Stimulated activated naive CD8-positive, alpha-beta T cell treated with anti-CD3 and anti-CD28 coated beads, Interleukin-15, Interleukin-2, amounts not matched to agents 100 ng/mL and 50 ng/mL, for 24 hours (primary cell): ENCODE measurements around the gene FNIP1.
"Not testable (repeated sequence)": the region's sequence is repeated elsewhere in the genome, so short reads cannot be mapped to it uniquely, and the experiment has no call there.

ENCODE experiments used
- H3K27ac Mint-ChIP-seq: one replicate; pipeline ENCODE4 v1.8.0; 2021; ENCODE audit warnings: mild to moderate bottlenecking, mixed read lengths
- H3K27me3 Mint-ChIP-seq: one replicate; pipeline ENCODE4 v1.8.0; 2021; ENCODE audit warnings: mixed read lengths
- H3K36me3 Mint-ChIP-seq: one replicate; pipeline ENCODE4 v1.8.0; 2021; ENCODE audit warnings: low read depth, mixed read lengths
- H3K4me1 Mint-ChIP-seq: one replicate; pipeline ENCODE4 v1.8.0; 2021; ENCODE audit warnings: low read depth, mixed read lengths
- H3K4me3 Mint-ChIP-seq: one replicate; pipeline ENCODE4 v1.8.0; 2021; ENCODE audit warnings: mild to moderate bottlenecking, mixed read lengths
- H3K9me3 Mint-ChIP-seq: one replicate; pipeline ENCODE4 v1.8.0; 2021; ENCODE audit warnings: mixed read lengths

The FNIP1 gene

DNA sequence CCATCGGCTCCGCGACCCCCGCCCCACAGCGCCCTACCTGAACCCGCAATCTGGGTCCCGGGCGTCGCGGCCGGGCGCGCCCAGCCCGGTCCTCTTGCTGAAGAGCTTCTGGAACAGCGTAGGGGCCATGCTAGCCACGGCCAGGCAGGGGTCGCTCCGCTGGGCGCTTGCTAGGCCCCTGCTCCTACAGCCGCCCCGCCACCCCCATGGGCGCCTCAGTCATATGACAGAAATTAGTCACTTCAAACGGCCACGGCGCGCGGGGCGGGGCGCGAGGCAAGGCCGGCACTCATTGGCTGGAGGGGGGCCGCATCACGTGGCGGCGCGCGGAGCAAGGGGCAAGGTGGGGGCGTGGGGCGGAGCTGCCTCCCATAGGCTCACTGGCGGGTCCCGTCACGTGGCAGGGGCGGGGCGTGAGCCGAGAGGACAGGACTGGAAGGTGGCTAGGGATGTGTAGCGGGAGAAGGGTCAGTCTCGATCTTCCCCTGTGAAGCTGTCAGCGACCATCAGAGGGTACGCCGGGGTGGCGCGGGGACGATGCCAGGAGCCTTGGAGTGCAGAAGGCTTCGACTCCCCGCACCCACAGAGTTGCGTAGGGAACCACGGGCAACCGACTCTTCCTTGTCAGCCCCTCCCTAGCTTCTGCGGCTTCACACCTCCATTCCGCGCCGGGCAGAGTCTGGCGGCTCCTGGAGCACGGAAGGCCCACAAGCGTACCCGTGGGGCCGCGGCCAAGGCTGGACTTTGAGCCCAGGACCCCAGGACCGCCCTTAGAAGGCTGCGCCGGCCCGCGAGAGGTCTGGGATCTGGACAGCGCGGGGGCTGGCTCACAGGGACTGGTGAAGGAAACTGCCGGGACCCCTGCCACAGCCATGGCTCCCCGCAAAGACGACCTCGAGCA is at the start of gene FNIP1:
Gene FNIP1 (minus strand): TSS at position 225 of the 901 bp plus-strand sequence. CDS start 96 bp downstream, at position 129.
- no peaks in the 10 kb centered on the region for H3K27me3 Mint-ChIP-seq
- peaks cover 22% of the 10 kb centered on the region for H3K36me3 Mint-ChIP-seq
- peaks cover 39% of the 10 kb centered on the region for H3K4me1 Mint-ChIP-seq
- no peaks in the 10 kb centered on the region for H3K9me3 Mint-ChIP-seq
- peak within 1 kb of the TSS; percentile 93 for H3K4me3 Mint-ChIP-seq
- peak within 1 kb of the TSS; percentile 92 for H3K27ac Mint-ChIP-seq

DNA sequence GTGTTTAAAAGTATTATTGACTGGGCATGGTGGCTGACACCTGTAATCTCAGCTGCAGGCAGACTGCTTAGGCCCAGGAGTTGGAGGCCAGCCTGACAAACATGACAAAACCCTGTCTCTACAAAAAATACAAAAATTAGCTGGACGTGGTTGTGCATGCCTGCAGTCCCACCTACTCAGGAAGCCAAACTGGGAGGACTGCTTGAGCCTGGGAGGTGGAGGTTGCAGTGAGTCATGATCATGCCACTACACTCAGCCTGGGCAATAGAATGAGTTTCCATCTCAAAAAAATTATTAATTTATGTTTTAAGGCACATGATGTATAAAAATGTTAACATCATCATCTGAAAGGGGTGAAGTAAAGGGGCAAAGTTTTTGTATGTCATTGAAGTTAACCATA is 49.7 kb upstream of the FNIP1 start:
- Mint-ChIP-seq H3K36me3 (peaks cover 36% of the 10 kb centered on the region), H3K27me3 (no peaks in the 10 kb centered on the region), H3K9me3 (peaks cover 42% of the 10 kb centered on the region), H3K27ac (no peak overlapping the region), H3K4me1 (no peaks in the 10 kb centered on the region), H3K4me3 (no peak overlapping the region)

DNA sequence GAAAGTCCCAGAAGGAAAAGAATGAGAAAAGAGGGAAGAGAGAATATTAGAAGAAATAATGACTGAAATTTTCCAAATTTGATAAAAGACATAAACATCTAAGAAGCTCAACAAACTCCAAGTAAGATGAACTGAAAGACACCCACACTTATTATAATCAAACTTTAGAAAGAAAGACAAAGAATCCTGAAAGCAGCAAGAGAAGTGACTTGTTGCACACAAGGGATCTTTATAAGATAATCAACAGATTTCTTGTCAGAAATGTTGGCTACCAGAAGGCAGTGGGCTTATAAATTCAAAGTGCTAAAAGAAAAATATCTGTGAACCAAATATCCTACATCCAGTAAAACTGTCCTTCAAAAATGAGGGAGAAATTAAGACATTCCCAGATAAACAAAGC is 49.0 kb upstream of the FNIP1 start:
- H3K27ac Mint-ChIP-seq = no peak overlapping the region
- H3K27me3 Mint-ChIP-seq = no peaks in the 10 kb centered on the region
- peaks cover 42% of the 10 kb centered on the region for H3K9me3 Mint-ChIP-seq
- no peak overlapping the region for H3K4me3 Mint-ChIP-seq
- peaks cover 36% of the 10 kb centered on the region for H3K36me3 Mint-ChIP-seq
- H3K4me1 Mint-ChIP-seq = no peaks in the 10 kb centered on the region

DNA sequence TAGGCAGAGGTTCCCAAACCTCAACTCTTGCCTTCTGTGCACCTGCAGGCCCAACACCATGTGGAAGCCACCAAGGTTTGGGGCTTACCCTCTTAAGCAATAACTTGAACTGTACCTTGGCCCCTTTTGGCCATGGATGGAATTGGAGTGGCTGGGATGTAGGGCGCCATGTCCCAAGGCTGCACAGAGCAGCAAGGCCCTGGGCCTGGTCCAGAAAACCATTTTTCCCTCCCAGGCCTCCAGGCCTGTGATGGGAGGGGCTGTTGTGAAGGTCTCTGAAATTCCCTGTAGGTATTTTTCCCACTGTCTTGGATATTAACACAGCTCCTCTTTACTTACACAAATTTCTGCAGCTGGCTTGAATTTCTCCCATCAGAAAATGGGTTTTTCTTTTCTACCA is 46.2 kb upstream of the FNIP1 start:
- not testable (repeated sequence) for H3K4me1 Mint-ChIP-seq, H3K27me3 Mint-ChIP-seq, H3K4me3 Mint-ChIP-seq, H3K27ac Mint-ChIP-seq
- Mint-ChIP-seq H3K36me3 (peaks cover 27% of the 10 kb centered on the region), H3K9me3 (peaks cover 44% of the 10 kb centered on the region)

DNA sequence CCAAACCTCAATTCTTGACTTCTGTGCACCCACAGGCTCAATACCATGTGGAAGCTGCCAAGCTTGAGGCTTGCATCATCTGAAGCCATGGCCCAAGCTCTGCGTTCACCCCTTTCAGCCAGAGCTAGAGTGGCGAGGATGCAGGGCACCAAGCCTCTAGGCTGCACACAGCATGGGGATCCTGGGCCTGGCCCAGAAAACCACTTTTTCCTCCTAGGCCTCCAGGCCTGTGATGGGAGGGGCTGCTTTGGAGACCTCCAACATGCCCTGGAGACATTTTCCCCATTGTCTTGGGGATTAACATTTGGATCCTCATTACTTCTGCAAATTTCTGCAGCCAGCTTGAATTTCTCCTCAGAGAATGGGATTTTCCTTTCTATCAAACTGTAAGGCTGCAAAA is 35.9 kb upstream of the FNIP1 start:
- not testable (repeated sequence) for H3K36me3 Mint-ChIP-seq, H3K27me3 Mint-ChIP-seq, H3K4me1 Mint-ChIP-seq, H3K27ac Mint-ChIP-seq, H3K4me3 Mint-ChIP-seq
- peaks cover 12% of the 10 kb centered on the region for H3K9me3 Mint-ChIP-seq

DNA sequence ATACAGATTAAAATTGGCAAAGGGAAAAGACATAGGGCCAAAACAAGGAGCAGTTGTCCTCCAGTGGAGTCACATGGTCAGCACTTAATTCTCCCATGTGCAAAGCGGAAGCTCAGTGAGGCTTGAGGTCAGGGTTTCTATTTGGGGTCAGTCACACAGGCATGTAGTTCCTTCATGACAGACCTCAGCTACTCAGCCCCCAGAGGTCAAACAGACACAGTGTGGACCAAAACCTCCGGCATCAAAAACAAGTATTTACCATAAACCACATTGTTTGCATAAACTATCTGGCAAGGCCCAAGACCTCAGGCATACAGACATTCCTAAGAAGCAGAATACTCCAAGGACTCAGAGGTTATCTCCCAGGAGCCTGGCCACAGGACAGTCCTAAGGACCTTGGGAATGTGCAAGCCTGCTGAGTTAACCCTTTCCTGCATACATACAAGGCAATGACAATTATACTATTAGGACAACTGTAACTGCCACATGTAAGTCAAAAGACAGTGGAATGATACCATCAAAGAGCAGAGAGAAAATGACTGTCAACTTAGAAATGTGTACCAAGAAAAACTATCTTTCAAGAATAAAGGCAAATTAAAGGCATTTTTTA is 28.7 kb upstream of the FNIP1 start:
- peaks cover 5% of the 10 kb centered on the region for H3K4me1 Mint-ChIP-seq
- H3K27ac Mint-ChIP-seq = no peak overlapping the region
- H3K9me3 Mint-ChIP-seq = peaks cover 5% of the 10 kb centered on the region
- H3K27me3 Mint-ChIP-seq = no peaks in the 10 kb centered on the region
- H3K4me3 Mint-ChIP-seq = no peak overlapping the region
- H3K36me3 Mint-ChIP-seq = peaks cover 4% of the 10 kb centered on the region

DNA sequence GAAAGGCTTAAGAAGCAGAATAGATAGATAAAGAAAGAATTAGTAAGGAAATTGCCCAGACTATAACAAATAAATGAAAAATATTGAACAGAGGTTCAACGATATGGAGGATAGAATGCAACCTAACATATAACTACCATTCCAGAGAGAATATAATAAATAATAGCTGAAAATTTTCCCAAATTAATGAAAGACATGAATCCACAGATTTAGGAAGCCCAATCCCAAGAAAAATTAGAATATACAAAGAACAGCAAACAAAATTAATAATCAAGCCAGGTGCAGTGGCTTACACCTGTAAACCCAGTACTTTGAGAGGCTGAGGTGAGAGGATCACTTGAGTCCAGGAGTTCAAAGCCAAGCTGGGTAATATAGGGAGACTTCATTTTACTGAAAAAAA is 27.8 kb upstream of the FNIP1 start:
- Mint-ChIP-seq H3K4me3 (no peak overlapping the region), H3K27me3 (no peaks in the 10 kb centered on the region), H3K36me3 (peaks cover 4% of the 10 kb centered on the region), H3K27ac (no peak overlapping the region), H3K9me3 (peaks cover 5% of the 10 kb centered on the region), H3K4me1 (peaks cover 5% of the 10 kb centered on the region)

DNA sequence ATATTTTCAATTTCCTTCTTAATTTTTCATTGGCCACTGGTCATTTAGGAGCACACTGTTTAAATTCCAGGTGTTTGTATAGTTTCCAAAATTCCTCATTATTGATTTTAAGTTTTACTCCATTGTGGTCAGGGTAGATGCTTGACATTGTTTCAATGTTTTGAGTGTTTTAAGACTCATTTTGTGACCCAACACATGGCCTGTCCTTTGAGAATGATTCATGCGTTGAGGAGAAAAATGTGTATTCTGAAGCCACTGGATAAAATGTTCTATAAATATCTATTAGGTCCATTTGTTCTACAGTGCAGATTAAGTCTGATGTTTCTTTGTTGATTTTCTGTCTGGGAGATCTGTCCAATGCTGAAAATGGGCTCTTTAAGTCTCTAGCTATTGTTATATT is 24.4 kb upstream of the FNIP1 start:
- no peak overlapping the region for H3K4me3 Mint-ChIP-seq
- H3K9me3 Mint-ChIP-seq = peaks cover 3% of the 10 kb centered on the region
- H3K4me1 Mint-ChIP-seq = peaks cover 13% of the 10 kb centered on the region

DNA sequence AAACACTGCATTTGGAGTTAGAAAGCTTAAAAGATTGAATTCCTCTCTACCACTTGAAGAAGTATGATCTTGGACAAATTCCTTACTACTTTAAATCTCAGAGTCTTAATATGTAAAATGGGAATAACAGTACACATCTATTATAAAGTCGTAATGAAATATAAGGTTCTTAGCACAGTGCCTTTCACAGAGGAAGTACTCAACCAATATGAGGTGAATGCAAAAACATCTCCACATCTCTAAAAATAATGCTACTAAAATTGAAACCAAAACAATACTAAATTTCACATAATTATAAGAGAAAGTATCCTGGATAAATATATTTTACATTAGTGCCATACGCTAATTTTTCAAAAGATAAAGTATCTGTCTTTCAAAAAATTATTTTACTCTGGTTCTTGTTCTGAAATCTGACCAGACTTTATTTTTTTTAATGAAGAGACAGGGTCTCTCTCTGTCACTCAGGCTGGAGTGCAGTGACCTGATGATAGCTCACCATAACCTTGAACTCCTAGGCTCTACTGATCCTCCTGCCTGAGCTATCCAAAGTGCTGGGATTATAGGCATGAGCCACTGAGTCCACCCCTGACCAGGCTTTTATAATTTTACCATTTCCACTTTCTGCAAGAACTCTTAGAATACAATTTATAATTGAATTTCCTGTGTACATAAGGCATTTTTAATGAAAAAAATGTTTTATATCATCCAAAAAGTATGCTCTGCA is 21.3 kb upstream of the FNIP1 start:
- no peaks in the 10 kb centered on the region for H3K9me3 Mint-ChIP-seq
- no peaks in the 10 kb centered on the region for H3K27me3 Mint-ChIP-seq
- H3K4me3 Mint-ChIP-seq = no peak overlapping the region
- peaks cover 13% of the 10 kb centered on the region for H3K4me1 Mint-ChIP-seq
- H3K36me3 Mint-ChIP-seq = no peaks in the 10 kb centered on the region
- no peak overlapping the region for H3K27ac Mint-ChIP-seq

More for the DNA sequence above, 24.4 kb upstream of the FNIP1 start:
- H3K27me3 Mint-ChIP-seq = no peaks in the 10 kb centered on the region
- no peak overlapping the region for H3K27ac Mint-ChIP-seq
- H3K36me3 Mint-ChIP-seq = no peaks in the 10 kb centered on the region

DNA sequence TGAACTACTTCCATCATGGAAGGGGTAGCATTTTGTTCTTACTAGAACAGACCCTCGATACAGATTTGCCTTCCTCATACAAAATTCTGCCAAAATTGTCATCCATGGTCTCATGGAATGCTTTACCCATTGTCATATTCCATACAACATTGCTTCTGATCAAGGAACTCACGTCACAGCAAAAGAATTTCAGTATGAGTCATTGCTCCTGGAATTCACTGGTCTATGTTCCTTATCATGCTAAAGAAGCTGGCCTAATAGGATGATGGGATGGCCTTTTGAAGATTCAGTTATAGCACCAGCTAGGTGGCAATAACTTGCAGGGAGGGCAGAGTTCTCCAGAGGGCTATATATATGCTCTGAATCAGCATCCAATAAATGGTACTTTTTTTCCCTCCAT is 18.2 kb upstream of the FNIP1 start:
- no peaks in the 10 kb centered on the region for H3K9me3 Mint-ChIP-seq
- no peaks in the 10 kb centered on the region for H3K27me3 Mint-ChIP-seq
- no peak overlapping the region for H3K4me3 Mint-ChIP-seq
- no peak overlapping the region for H3K27ac Mint-ChIP-seq
- peaks cover 13% of the 10 kb centered on the region for H3K4me1 Mint-ChIP-seq
- no peaks in the 10 kb centered on the region for H3K36me3 Mint-ChIP-seq

DNA sequence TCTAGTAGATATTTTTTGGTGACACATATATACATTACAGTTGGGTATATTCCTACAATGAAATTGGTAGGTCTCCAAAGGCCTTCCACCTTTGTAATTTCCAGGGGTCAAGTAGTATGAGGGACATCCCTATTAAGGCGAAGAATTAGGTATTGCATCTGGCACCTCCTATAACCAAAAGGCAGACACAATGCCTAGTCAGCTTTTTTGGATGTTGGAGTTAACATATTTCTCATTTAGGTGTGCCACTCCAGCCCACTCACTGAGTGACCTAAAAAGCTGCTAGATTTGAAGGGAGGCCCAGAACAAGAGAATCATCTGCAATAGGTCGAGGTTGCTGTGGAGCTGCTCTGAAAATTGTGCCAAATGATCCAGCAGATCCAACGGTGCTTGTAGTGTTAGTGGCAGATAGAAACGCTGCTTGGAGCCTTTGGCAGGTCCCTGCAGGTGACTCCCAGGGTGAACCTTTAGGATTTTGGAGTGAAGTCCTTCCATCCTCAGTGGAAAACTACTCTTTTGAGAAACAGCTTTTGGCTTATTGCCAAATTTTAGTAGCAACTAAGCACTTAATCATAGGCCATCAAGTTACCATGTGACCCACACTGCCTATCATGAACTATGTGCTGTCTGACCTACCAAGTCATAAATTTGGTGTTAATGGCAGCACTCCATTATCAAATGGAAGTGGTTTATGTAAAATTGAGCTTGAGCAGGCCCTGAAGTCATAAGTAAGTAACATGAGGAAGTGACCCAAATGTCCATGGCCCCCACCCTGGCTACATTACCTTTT is 15.7 kb upstream of the FNIP1 start:
- no peaks in the 10 kb centered on the region for H3K9me3 Mint-ChIP-seq
- H3K4me1 Mint-ChIP-seq = peaks cover 1% of the 10 kb centered on the region
- no peaks in the 10 kb centered on the region for H3K27me3 Mint-ChIP-seq
- no peak overlapping the region for H3K4me3 Mint-ChIP-seq
- H3K27ac Mint-ChIP-seq = no peak overlapping the region
- no peaks in the 10 kb centered on the region for H3K36me3 Mint-ChIP-seq

DNA sequence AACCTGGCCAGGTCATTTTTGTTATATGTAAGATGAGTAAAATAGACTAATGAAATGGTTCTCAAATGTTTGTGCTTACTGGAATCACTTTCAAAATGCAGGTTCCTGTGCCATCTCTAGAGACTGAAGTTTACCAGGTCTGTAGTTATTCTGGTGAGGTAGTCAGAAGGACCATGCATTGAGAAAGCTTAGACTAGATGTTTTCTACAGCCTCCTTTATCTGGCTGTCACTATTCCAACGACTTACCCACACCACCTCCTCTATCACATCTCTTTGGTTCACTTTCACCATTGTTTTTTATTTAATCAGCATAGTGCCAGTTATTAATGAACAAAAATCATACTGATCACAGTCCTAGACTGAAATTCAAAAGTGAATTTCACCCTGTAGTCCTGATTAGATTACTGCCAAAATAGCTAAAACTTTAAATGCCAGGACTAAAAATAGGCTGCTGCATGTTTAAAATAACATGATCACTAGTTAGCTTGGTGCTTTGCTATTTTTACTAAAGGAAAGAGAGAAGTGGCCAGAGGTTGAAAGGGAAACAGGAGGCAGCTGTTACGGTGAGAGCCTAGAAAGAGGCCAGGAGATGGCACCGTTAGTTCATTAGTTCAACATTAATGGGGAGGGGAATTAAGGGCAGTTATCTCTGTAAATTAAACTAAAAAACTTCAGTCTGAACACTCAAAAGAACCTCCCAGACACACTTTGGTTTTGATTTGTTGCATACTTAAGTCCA is 13.9 kb upstream of the FNIP1 start:
- H3K27me3 Mint-ChIP-seq = no peaks in the 10 kb centered on the region

DNA sequence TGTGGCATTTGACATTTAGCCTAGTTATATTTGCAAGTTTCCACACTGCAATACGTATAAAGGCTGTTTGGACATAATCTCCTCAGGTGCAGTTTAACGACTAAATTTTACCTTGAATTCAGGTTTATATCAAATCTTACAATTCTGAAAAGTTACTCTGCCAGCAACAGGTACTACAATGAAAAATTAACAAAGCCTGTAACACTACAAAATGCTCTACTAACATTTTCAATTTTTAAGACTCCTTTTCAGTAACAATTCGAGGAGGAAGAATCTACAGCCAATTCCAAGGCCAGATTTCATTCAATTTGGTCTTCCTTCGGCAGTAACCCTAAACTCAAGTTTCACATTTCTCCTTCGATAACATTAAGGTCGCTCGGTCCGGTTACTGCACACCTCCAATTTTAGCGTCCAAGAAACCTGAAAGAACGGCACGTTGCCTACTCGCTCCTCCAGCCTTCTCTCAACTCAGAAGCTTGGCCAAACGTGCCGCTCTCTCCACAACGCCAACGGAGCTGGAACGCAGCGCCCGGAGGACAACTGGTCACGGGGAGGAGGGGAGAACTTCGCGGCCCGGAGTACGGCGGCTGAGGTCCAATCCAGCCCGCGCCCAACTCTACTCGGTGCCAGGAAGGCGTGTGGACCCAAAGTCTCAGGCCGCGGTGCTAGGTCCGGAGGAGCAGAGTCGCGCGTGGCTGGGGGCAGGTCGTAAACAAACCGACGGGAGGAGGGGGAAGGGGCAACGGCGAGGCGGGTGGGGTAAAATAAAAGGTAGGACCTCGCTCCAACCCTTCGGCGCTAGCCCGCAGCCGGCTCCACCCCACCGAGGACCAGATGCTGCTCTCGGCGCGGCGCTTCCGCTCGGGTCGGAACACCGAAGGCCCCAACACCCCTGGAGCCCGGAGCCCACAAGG is 681 bp downstream of the FNIP1 start:
- peak overlapping the region; percentile 92 for H3K27ac Mint-ChIP-seq
- H3K27me3 Mint-ChIP-seq = no peaks in the 10 kb centered on the region
- no peaks in the 10 kb centered on the region for H3K9me3 Mint-ChIP-seq
- peaks cover 23% of the 10 kb centered on the region for H3K36me3 Mint-ChIP-seq
- H3K4me1 Mint-ChIP-seq = peaks cover 47% of the 10 kb centered on the region
- peak overlapping the region; percentile 93 for H3K4me3 Mint-ChIP-seq

More for the DNA sequence above, 13.9 kb upstream of the FNIP1 start:
- Mint-ChIP-seq H3K4me3 (no peak overlapping the region), H3K27ac (no peak overlapping the region), H3K36me3 (no peaks in the 10 kb centered on the region), H3K9me3 (no peaks in the 10 kb centered on the region), H3K4me1 (no peaks in the 10 kb centered on the region)
